G401.6 (cell line): ENCODE data around the gene PCDHGA2.
A peak's percentile ranks its signal among the peaks of the same experiment; 100 is the strongest.
"Not testable (repeated sequence)": the region's sequence is repeated elsewhere in the genome, so short reads cannot be mapped to it uniquely, and the experiment has no call there.

ENCODE experiments used
- FAIRE-seq: peaks from 2 replicates; lab custom pipeline; 2012; peaks lifted over from hg19 to GRCh38; lab: Jason Lieb, UNC

The PCDHGA2 gene

DNA sequence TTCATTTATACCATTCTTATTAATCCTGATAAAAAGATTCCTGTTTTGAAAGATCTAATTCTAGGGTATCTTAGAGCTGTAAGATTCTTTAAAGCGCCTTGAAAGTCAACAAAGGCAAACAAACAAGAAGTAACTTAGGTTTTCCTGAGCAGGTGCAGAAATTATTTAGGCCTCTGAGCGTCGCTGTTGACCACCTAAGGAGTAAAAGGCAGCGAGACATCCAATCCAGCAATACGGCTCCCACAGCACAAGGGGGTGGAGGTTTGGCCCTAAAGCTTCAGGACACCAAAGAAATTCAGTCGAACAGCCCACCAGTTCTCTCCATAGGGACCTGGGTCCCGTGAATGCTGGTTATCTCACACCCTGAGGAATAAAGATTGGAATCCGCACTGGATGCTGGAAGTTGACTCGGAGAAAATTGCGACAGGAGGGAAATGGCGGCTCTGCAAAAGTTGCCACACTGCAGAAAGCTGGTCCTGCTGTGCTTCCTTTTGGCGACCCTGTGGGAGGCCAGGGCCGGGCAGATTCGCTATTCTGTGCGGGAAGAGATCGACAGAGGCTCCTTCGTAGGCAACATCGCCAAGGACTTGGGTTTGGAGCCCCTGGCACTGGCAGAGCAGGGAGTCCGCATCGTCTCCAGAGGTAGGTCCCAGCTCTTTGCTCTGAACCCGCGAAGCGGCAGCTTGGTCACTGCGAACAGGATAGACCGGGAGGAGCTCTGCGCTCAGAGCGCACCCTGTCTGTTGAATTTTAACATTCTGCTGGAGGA lies at the start of gene PCDHGA2:
TSS of gene PCDHGA2 (plus strand) at position 223 of the 769 bp plus-strand sequence.
- FAIRE-seq, result no peak

DNA sequence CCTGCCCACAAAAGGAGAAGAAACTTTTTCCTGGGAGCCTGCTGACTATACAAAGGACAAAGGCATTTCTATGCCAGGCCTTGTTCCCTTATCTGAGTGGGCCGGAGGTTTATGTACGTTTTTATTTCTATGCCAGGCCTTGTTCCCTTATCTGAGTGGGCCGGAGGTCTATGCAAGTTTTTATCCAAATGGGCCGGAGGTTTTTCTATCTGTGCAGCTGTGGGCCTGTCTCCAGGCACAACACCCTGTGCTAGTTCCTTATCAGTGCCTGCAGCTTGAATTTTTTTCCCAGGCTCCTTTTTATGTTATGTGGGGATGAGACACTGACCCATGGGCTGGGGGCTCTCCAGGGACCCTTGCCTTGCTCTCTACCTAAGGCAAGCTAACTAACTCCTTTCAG lies 40.2 kb upstream of the PCDHGA2 start:
- no peak for FAIRE-seq

- FAIRE-seq, result no peak
Observed at GRCh38 chr5:141303756-141304155, 34.8 kb upstream of the PCDHGA2 start, which contains the start of gene SLC25A2. Gene SLC25A2 (minus strand): TSS chr5:141304049. CDS start chr5:141303865, 184 bp downstream.

DNA sequence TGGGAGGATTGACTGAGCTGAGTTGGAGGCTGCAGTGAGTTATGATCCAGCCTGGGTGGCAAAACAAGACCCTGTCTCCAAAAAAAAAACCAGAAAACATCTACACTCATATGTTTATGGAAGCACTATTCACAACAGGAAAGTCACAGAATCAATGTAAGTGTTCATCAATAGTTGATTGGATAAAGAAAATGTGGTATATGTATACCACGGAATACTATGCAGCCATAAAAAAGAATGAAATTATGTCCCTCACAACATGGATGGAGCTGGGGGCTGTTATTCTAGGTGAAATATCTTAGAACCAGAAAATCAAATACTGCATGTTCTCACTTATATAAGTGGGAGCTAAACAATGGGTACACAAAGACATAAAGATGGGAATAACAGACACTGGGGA lies 31.9 kb upstream of the PCDHGA2 start:
- no peak for FAIRE-seq

GRCh38 chr5:141313711-141314110 lies 24.8 kb upstream of the PCDHGA2 start:
- FAIRE-seq, result no peak

- FAIRE-seq, result not testable (repeated sequence)
Observed at GRCh38 chr5:141316963-141317362, 21.6 kb upstream of the PCDHGA2 start.

DNA sequence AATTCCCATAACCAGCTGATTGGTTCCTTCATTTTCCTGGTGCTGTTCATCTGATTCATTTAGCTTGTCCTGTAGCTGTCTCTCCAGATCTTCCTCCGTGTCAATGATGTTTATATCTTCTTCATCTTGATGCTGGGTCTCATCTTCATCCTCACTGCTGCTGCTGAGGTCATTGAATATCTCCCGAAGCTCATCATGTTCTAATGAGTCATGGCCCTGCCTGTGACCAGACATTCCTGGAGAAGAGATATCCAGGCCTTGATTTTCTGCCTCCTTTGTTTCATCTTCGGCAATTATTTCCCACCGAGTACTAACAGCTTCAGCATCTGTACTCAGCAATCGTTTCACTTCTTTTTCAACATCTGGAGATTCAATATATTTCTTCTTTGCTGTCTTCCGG lies 19.4 kb upstream of the PCDHGA2 start:
- no peak for FAIRE-seq

DNA sequence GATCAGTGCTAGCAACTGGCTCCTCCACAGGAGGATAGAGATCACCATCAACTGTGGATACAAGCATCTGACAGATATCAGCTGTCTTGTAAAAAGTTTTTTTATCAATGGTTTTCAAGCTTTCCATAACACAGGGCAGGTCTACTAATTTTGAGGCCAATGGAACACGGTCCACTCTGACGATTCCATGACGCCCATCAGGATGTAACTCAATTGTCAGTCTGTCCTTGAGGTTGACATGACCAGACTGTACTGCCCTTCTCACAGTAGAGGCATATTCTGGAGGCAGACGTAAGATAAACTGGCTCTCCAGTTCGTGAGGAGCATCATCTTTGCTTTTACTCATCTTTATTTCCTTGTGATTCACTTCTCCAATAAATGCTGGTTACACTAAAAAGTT lies 18.9 kb upstream of the PCDHGA2 start:
- FAIRE-seq, result no peak

DNA sequence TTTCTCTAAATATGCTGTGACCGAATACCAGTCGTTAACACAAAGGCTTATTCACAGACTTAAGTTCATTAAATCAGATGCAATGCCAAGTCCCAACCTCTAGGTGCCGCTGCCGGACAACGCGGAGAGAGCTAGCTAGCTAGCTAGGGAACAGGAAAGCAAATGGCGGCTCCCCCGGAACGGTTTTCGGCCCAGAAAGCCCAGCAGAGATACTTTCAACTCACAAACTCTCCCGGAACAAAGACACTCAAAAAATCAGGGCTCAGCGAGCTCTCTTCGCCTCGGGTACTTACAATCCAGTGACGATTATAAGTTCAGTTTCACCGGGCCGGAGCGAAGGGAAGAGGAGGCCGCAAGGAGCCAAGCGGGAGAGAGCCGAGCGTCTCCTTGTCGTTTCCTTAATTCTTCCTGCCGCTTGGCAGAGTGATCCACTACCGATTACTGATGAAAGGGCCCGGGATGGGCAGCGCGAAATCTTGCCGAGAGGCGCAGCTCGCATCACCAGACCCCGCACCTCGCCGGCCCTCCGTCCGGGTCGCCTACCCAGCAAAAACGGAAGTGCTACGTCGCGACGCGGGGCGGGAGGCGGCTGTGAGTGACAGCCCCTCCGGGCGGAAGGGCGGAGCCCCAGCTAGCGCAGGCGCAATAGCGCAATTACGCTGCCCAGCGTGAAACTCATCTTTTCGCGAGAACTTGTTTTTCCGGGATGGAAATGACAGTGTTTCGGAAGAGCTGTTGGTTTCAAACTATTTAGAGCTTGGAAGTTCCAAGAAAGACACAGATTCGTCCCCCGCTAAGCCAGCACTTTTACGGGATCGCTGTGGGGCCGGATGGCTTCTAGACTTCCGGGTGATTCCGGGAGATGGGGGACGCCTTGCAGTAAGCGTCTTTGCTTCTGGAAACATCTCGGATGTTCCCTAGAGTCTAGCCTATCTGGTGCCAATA lies 18.1 kb upstream of the PCDHGA2 start, which contains the start of gene TAF7:
TSS of gene TAF7 (minus strand) at position 560 of the 945 bp plus-strand sequence. CDS start 740 bp downstream, outside the sequence.
- peak; percentile 83 for FAIRE-seq

GRCh38 chr5:141322261-141322660 lies 16.3 kb upstream of the PCDHGA2 start:
- FAIRE-seq, result no peak

DNA sequence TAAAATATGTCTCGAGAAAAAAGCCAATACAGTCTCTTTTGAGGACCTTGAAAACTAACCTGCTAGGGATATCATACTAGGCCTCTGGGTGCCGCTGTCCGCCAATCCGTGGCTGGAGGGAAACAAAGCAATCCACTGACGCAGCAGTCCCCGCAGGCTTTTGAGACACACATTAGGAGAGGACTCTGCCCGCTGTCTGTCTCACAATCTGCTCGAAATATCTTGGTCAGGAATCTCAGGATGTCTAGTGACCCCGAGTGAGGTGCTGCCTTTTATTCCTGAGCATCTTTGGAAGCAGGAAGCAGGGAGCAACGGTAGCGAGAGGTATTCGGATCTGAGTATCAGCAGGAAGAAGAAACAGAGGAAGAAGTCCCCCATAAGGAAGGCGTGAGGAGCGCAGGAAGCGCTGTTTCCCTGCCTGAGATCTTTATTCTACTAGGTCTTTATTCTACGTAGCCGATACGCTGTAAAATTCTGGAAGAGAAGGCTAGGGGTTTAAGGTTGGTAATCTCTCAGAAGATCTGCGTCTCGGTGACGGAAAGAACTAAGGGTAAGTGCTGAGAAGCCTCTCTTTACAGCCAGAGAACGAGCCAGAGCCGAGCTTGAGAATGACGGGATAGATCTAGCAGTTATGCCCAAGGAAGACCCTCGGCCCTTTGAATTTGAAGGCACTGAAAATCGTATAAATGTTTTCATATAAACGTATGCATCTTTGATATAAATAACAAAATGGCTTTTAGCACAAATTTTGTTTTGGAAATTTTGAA lies 12.3 kb upstream of the PCDHGA2 start:
- FAIRE-seq, result no peak

- no peak for FAIRE-seq
Observed at GRCh38 chr5:141328231-141328630, 10.3 kb upstream of the PCDHGA2 start.

GRCh38 chr5:141330299-141331080 lies 8.1 kb upstream of the PCDHGA2 start, which contains the start of gene PCDHGA1:
Gene PCDHGA1 (plus strand): TSS chr5:141330514.
- FAIRE-seq, result no peak

DNA sequence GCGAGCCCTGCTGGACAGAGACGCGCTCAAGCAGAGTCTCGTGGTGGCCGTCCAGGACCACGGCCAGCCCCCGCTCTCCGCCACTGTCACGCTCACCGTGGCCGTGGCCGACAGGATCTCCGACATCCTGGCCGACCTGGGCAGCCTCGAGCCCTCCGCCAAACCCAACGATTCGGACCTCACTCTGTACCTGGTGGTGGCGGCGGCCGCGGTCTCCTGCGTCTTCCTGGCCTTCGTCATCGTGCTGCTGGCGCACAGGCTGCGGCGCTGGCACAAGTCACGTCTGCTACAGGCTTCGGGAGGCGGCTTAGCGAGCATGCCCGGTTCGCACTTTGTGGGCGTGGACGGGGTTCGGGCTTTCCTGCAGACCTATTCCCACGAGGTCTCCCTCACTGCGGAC lies 6.0 kb upstream of the PCDHGA2 start:
- not testable (repeated sequence) for FAIRE-seq

DNA sequence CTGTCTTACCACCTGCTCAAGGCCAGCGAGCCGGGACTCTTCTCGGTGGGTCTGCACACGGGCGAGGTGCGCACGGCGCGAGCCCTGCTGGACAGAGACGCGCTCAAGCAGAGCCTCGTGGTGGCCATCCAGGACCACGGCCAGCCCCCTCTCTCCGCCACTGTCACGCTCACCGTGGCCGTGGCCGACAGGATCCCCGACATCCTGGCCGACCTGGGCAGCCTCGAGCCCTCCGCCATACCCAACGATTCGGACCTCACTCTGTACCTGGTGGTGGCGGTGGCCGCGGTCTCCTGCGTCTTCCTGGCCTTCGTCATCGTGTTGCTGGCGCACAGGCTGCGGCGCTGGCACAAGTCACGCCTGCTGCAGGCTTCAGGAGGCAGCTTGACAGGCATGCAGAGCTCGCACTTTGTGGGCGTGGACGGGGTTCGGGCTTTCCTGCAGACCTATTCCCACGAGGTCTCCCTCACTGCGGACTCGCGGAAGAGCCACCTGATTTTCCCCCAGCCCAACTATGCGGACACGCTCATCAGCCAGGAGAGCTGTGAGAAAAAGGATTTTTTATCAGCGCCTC lies 2.3 kb downstream of the PCDHGA2 start:
- not testable (repeated sequence) for FAIRE-seq

DNA sequence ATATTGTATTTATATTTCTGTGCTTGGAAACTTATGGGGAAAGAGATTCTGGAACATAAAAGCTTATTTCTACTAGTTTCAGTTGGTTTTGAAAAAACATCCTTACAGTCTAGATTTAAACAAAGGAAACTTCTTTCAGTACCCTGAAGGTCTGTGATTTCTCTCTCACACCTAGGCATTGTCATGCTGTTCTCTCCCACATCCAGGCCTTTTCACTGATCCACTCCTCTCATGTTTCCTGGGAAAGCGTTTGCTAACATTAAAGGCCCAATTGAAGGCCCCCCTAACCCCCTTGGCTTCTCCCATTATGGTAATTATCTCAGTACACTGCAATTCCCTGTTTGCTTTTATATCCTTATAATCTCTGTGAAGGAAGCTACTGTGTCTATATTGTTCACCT lies 4.2 kb downstream of the PCDHGA2 start:
- FAIRE-seq, result no peak

DNA sequence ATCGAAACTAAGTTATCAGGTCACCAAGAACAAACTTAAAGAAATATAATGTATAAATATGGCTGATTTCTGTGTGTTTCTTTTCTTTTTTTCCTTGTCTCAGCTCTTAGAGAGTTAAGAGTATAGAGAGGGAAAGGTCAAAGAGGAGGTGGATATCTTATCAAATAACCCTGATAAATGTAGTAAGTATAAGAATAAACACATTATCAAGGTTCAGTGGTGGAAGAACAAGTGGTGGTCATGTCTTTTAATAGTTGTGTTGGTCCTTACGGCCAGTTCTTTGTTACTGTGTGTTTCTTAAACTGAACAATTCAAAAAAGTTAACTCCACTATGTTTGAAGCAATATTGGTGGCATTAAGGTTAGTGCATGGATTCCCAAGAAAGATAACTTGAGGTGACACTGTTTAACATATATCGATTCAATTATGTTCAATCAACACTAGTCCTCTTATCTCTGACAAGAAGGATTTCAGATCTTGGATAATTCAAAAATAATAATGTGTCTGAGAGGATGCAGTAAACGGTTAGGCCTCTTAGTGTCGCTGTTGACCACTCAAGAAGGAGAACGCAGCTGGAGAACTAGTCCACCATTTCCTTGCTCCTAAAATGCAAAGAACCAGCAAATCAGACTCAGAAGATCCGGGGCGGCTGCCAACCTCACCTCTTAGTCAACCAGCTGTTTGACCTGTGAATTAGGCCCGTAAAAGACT lies 4.8 kb downstream of the PCDHGA2 start, which contains the start of gene PCDHGA3:
TSS of gene PCDHGA3 (plus strand) at position 588 of the 711 bp plus-strand sequence. CDS start 205 bp downstream, outside the sequence.
- FAIRE-seq, result no peak

GRCh38 chr5:141343953-141344463 lies 5.4 kb downstream of the PCDHGA2 start:
- no peak for FAIRE-seq

DNA sequence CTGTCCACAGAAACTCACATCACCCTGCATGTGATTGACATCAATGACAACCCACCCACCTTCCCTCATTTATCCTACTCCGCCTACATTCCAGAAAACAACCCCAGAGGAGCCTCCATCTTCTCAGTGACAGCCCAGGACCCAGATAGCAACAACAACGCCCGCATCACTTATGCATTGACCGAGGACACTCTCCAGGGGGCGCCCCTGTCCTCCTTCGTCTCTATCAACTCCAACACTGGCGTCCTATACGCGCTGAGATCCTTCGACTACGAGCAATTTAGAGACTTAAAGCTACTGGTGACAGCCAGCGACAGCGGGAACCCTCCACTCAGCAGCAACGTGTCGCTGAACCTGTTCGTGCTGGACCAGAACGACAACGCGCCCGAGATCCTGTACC lies 6.8 kb downstream of the PCDHGA2 start:
- no peak for FAIRE-seq

DNA sequence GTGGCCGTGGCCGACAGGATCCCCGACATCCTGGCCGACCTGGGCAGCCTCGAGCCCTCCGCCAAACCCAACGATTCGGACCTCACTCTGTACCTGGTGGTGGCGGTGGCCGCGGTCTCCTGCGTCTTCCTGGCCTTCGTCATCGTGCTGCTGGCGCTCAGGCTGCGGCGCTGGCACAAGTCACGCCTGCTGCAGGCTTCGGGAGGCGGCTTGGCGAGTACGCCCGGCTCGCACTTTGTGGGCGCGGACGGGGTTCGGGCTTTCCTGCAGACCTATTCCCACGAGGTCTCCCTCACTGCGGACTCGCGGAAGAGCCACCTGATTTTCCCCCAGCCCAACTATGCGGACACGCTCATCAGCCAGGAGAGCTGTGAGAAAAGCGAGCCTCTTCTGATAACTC lies 7.5 kb downstream of the PCDHGA2 start:
- FAIRE-seq, result not testable (repeated sequence)
